Right lobe of liver (tissue), 6 donors: ENCODE data around the gene PLXNA1. TPM values are rescaled to one million over a fixed set of nuclear protein-coding genes. Genes with fewer than 3 reads are reported as not detected.

Source experiments
- ATAC-seq, 4 donors: fragments of 200-7000 bp; cut with Tn5 transposase; one replicate each; pipeline ENCODE4 v1.9.1; 2020; ENCODE audit warnings: mild to moderate bottlenecking in 4 of 4, moderate library complexity in 4 of 4
- DNase-seq, 3 donors: peaks; one replicate each; pipeline ENCODE4 v3.0.0-alpha.2; 2020
- H3K27ac ChIP-seq, 3 donors: fragments of 200-600 bp; one replicate each; pipeline ENCODE4 v1.8.0; 2022
- H3K27me3 ChIP-seq, 2 donors: fragments of 200-600 bp; one replicate each; pipeline ENCODE4 v1.8.0; 2022
- H3K36me3 ChIP-seq, 4 donors: fragments of 200-600 bp; sonication (generic) in 1 of 4; one replicate each; pipeline versions ENCODE4 v1.5.1 to v1.8.0; 2017 to 2022; ENCODE audit warnings: control low read depth in 1 of 4
- H3K4me1 ChIP-seq, 4 donors: fragments of 200-600 bp; sonication (generic) in 1 of 4; one replicate each; pipeline versions ENCODE4 v1.5.1 to v1.8.0; 2017 to 2022; ENCODE audit warnings: control low read depth in 1 of 4
- H3K4me3 ChIP-seq, 3 donors: fragments of 200-600 bp; one replicate each; pipeline ENCODE4 v1.8.0; 2022
- H3K9me3 ChIP-seq, 4 donors: fragments of 200-600 bp; sonication (generic) in 1 of 4; one replicate each; pipeline versions ENCODE4 v1.5.1 to v1.8.0; 2017 to 2022; ENCODE audit warnings: control low read depth in 1 of 4
- POLR2A ChIP-seq: fragments of 450-650 bp; IDR thresholded peaks from one replicate; pipeline ENCODE4 v1.6.1; 2017; ENCODE audit warnings: antibody characterized with exemption, mild to moderate bottlenecking
- WGBS: methylation state at CpG from one replicate; pipeline ENCODE4 v1.1.6; 2018; ENCODE audit warnings: low coverage, low lambda C conversion rate; ENCODE audit not compliant: insufficient coverage; ENCODE audit errors: missing lambda C conversion rate; 5-methylcytosine and 5-hydroxymethylcytosine counted together
- intact Hi-C, 2 donors: fragments of 100-400 bp; cut with DNase I; formaldehyde crosslinking; loops; one replicate each; pipeline versions ENCODE4 v1.11.2 to v1.14.1; 2022
- total RNA-seq, 6 experiments: library from RNA; depleted of rRNA in 2 of 6; stranded (reverse); fragments of >200 nt in 2 of 6; fragmentation: NEBNext Ultra II Directional in 3 of 6; extraction: Animal tissue kit (Norgen Biotek cat#: 25700) in 3 of 6; gene quantifications; one replicate each; pipeline versions ENCODE4 v1.1.0 to v1.2.4, GENCODE V29; 2016 to 2023
- TF ChIP-seq, protein P1 (sequence below), 4 donors: fragments of 200-600 bp in 3 of 4; fragments of 450-650 bp in 1 of 4; IDR thresholded peaks; one replicate each; pipeline versions ENCODE4 v1.5.1 to v1.8.0; 2016 to 2022; ENCODE audit warnings: antibody characterized with exemption in 4 of 4, mild to moderate bottlenecking in 2 of 4
- donor health status: DM: no; HTN: yes; CAD: no.
- donor health status: DM: no; HTN: no; CAD: no.
- donor health status: DM: no; HTN: no; CAD: no.
- donor health status: DM: no; HTN: yes; CAD: no.
- donor health status: DM: no; HTN: yes; CAD: no.

PLXNA1 gene
- total RNA-seq, 6 experiments from 2014 or later, result 2.0 to 8.7 (median 5.6) TPM

DNA sequence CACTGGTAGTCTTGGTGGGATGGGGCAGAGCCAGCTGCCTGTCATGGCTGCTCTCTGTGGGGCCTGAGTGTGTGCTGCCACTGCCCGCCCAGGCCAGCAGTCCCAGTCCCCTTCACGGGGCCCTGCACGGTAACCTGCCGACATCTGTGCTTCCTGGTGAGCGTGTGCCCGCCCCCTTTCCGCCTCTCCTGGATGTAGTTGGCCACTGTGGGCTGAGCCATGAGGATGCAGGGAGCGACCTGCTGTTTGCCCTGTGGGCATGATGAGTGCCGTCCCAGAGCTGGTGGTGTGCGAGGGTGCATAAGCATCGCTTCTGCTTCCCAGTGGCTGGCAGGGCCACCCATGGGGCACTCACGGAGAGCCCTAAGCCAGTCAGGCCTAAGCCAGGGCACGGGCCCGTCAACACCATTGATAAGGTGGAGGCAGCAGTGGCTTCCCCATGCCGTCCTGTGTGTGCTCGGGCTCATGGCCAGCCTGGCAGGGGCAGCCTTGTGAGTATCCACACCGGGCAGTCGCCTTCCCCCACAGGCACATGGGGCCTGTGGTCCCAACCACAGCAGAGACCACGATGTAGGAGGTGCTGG lies 14.6 kb downstream of the PLXNA1 start:
- Histone ChIP-seq H3K4me1 (no peaks in the 10 kb centered on the region), H3K27me3 (no peaks in the 10 kb centered on the region), H3K36me3 (no peaks in the 10 kb centered on the region), H3K27ac (no peak overlapping the region), H3K9me3 (no peaks in the 10 kb centered on the region), H3K4me3 (no peak overlapping the region)
- DNase-seq, result no peak
- 80% methylated on average over 1 of the region's 19 CpGs for WGBS
- no peak for ATAC-seq
- no peak for TF ChIP-seq POLR2A
- TF ChIP-seq, protein P1, sequence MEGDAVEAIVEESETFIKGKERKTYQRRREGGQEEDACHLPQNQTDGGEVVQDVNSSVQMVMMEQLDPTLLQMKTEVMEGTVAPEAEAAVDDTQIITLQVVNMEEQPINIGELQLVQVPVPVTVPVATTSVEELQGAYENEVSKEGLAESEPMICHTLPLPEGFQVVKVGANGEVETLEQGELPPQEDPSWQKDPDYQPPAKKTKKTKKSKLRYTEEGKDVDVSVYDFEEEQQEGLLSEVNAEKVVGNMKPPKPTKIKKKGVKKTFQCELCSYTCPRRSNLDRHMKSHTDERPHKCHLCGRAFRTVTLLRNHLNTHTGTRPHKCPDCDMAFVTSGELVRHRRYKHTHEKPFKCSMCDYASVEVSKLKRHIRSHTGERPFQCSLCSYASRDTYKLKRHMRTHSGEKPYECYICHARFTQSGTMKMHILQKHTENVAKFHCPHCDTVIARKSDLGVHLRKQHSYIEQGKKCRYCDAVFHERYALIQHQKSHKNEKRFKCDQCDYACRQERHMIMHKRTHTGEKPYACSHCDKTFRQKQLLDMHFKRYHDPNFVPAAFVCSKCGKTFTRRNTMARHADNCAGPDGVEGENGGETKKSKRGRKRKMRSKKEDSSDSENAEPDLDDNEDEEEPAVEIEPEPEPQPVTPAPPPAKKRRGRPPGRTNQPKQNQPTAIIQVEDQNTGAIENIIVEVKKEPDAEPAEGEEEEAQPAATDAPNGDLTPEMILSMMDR (IDR thresholded peaks at IDR 0.05), result no peak
- intact Hi-C loops, result no loop called here

DNA sequence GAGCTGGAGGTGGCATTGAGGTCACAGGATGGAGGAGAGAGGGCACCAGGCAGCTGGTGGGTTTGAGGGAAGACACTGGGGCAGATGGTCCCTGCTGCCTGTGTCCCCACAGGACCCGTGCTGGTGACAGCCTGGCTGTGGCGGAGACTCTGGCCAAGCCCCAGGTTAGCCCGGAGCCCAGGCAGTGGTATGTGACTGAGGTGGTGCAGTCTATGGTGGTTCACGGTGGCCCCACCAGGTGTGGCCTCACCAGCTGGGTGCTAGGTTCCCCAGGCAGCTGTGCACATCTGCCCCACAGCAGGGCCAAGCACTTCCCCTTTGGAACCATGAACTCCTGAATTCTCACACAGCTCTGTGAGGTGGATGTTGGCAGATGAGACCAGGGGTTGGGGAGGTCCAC lies 15.4 kb downstream of the PLXNA1 start:
- no peaks in the 10 kb centered on the region for H3K36me3 ChIP-seq
- no CpG with 5 or more reads among the region's 4 CpGs for WGBS
- H3K27me3 ChIP-seq, result no peaks in the 10 kb centered on the region
- DNase-seq (no peak), ATAC-seq (no peak)
- TF ChIP-seq POLR2A, result no peak
- TF ChIP-seq, protein P1 (IDR thresholded peaks at IDR 0.05), result no peak
- intact Hi-C loops, result no loop called here
- H3K4me1 ChIP-seq, result no peaks in the 10 kb centered on the region
- H3K9me3 ChIP-seq, result no peaks in the 10 kb centered on the region
- no peak overlapping the region for H3K27ac ChIP-seq
- H3K4me3 ChIP-seq, result no peak overlapping the region

DNA sequence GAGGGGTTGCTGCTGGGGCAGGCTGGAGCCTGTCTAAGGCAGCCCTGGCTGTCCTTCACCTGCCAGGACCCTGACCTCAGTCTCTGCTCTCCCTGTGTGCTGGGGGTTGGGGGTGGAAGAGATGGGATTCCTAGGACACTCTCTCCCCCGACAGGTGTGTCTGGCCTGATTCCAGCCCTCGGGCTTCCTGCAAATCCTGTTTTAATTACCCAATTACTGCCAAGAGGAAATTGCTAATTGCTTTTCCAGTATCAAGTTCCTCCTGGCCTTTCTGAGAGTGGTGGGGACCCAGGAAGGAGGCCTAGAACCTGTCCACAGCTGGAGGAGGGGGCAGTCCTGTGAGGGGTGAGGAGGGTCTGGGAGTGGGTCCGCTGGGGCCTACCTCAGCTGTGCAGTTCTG lies 15.8 kb downstream of the PLXNA1 start:
- TF ChIP-seq POLR2A, result no peak
- TF ChIP-seq, protein P1 (IDR thresholded peaks at IDR 0.05), result no peak
- Histone ChIP-seq H3K27me3 (no peaks in the 10 kb centered on the region), H3K36me3 (no peaks in the 10 kb centered on the region), H3K4me3 (no peak overlapping the region), H3K27ac (no peak overlapping the region), H3K4me1 (no peaks in the 10 kb centered on the region), H3K9me3 (no peaks in the 10 kb centered on the region)
- 29% methylated on average over 2 of the region's 3 CpGs for WGBS
- intact Hi-C loops, result no loop called here
- DNase-seq (no peak), ATAC-seq (no peak)

DNA sequence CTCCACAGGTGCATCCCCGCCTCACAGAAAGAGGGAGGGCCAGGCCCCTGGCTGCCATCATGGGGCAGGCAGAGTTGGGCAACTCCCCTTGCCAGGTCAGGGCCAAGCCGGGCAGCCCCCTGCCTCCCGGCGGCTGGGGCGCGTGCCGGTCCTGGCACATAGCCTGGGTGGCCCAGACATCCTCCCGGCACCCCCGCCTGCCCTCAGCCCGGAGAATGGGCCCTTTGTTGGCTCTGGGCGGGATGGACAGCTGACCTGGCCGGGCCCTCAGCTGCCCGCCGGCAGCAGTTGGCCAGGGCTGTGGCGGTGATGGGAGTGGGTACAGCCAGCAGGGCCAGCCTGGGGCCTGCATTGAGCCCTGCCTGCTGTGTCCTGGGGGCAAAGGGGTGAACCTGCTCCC lies 16.5 kb downstream of the PLXNA1 start:
- 90% methylated on average over 2 of the region's 15 CpGs for WGBS
- TF ChIP-seq, protein P1 (IDR thresholded peaks at IDR 0.05), result no peak
- no peak for TF ChIP-seq POLR2A
- DNase-seq (no peak), ATAC-seq (no peak)
- Histone ChIP-seq H3K27me3 (no peaks in the 10 kb centered on the region), H3K27ac (no peak overlapping the region), H3K9me3 (no peaks in the 10 kb centered on the region), H3K4me1 (no peaks in the 10 kb centered on the region), H3K4me3 (no peak overlapping the region), H3K36me3 (no peaks in the 10 kb centered on the region)
- intact Hi-C loops, result no loop called here

DNA sequence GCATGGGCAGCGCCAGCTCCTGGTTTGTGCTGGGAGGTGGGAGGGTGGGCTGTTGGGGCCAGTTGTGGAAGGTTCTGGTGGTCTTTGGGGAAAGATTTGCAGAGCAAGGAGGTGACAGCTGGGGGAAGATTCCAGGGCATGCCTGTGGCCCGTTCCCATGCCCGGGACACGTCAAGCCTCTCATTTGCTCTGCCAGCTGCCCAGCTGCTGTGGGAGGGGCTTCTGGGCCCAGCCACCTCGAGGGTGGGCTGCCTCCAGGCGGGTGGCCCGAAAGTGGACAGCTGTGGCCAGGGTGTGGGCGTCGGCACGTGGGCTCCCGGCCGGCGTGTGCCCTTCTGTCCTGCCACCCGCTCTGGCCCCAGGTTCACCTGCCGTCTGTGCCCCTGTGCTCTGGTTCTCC lies 17.2 kb downstream of the PLXNA1 start:
- no peaks in the 10 kb centered on the region for H3K27me3 ChIP-seq
- intact Hi-C loops, result no loop called here
- no peak overlapping the region for H3K27ac ChIP-seq
- WGBS, result no CpG with 5 or more reads among the region's 15 CpGs
- no peaks in the 10 kb centered on the region for H3K36me3 ChIP-seq
- no peaks in the 10 kb centered on the region for H3K4me1 ChIP-seq
- no peak overlapping the region for H3K4me3 ChIP-seq
- DNase-seq, result no peak
- ATAC-seq, result no peak
- TF ChIP-seq, protein P1 (IDR thresholded peaks at IDR 0.05), result no peak
- TF ChIP-seq POLR2A, result no peak
- no peaks in the 10 kb centered on the region for H3K9me3 ChIP-seq
